Liver (tissue), 3 donors: ENCODE measurements around the gene MAGI1.

Experiments
- EGR1 ChIP-seq, 2 donors: IDR thresholded peaks; 2 replicates each; pipeline ENCODE4 v1.6.1; 2016 to 2018; ENCODE audit warnings: antibody characterized with exemption in 2 of 2, low read depth in 2 of 2
- FOXA1 ChIP-seq: IDR thresholded peaks from 2 replicates; pipeline ENCODE4 v1.6.1; 2016; ENCODE audit warnings: antibody characterized with exemption
- GABPA ChIP-seq, 2 donors: IDR thresholded peaks in 1 of 2; conservative IDR thresholded peaks in 1 of 2; 2 replicates each; pipeline ENCODE4 v1.6.1; 2016; ENCODE audit warnings: antibody characterized with exemption in 2 of 2, mild to moderate bottlenecking in 1 of 2, moderate library complexity in 1 of 2
- JUND ChIP-seq, 2 donors: IDR thresholded peaks; 2 replicates each; pipeline ENCODE4 v1.6.1; 2016; ENCODE audit warnings: antibody characterized with exemption in 2 of 2
- RXRA ChIP-seq, 2 donors: IDR thresholded peaks; 2 replicates each; pipeline ENCODE4 v1.6.1; 2017 to 2018; ENCODE audit warnings: antibody characterized with exemption in 2 of 2, mild to moderate bottlenecking in 1 of 2
- TAF1 ChIP-seq: conservative IDR thresholded peaks from 2 replicates; pipeline ENCODE4 v1.6.1; 2016; ENCODE audit warnings: antibody characterized with exemption, mild to moderate bottlenecking
- YY1 ChIP-seq: IDR thresholded peaks from 2 replicates; pipeline ENCODE4 v1.6.1; 2016; ENCODE audit warnings: antibody characterized with exemption, mild to moderate bottlenecking
- TF ChIP-seq, protein P1 (sequence below): fragments of 150-350 bp; IDR thresholded peaks from 2 replicates; pipeline ENCODE4 v1.5.1; 2017; ENCODE audit warnings: improper control_type of control experiment, low read depth, low read length; ENCODE audit not compliant: missing input control
- TF ChIP-seq, protein P2 (sequence below): IDR thresholded peaks from 2 replicates; pipeline ENCODE4 v1.6.1; 2016; ENCODE audit warnings: antibody characterized with exemption, mild to moderate bottlenecking
- TF ChIP-seq, protein P3 (sequence below): IDR thresholded peaks from 2 replicates; pipeline ENCODE4 v1.6.1; 2016; ENCODE audit warnings: antibody characterized with exemption
- TF ChIP-seq, protein P4 (sequence below): IDR thresholded peaks from 2 replicates; pipeline ENCODE4 v1.6.1; 2016; ENCODE audit warnings: antibody characterized with exemption
- TF ChIP-seq, protein P5 (sequence below): IDR thresholded peaks from 2 replicates; pipeline ENCODE4 v1.6.1; 2016; ENCODE audit warnings: antibody characterized with exemption
- donor health status: healthy.
- donor health status: healthy.

DNA sequence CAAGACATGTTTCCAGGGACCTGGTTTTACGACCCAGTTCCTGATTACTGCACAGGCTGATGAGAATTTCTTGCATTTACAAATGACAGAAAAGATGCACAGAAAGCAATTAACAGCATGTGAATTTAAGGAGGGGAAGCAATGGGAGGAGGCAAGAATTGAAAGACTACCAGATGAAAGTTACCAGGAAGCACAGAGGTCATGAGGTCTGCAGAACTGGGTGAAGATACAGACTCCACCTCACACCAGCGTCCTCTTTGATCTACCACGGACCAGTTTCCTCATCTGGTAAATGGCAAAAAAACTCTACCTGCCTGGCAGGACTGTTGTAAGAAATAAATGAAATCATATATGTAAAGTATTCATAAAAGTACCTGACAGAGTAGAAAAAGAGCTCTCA, 266.0 kb downstream of the MAGI1 start:
- no peak for TF ChIP-seq GABPA (IDR thresholded peaks at IDR 0.05 in 1 of 2, conservative IDR thresholded peaks at IDR 0.05 in 1 of 2)
- TF ChIP-seq, protein P1, sequence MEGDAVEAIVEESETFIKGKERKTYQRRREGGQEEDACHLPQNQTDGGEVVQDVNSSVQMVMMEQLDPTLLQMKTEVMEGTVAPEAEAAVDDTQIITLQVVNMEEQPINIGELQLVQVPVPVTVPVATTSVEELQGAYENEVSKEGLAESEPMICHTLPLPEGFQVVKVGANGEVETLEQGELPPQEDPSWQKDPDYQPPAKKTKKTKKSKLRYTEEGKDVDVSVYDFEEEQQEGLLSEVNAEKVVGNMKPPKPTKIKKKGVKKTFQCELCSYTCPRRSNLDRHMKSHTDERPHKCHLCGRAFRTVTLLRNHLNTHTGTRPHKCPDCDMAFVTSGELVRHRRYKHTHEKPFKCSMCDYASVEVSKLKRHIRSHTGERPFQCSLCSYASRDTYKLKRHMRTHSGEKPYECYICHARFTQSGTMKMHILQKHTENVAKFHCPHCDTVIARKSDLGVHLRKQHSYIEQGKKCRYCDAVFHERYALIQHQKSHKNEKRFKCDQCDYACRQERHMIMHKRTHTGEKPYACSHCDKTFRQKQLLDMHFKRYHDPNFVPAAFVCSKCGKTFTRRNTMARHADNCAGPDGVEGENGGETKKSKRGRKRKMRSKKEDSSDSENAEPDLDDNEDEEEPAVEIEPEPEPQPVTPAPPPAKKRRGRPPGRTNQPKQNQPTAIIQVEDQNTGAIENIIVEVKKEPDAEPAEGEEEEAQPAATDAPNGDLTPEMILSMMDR, result no peak
- TF ChIP-seq, protein P2, sequence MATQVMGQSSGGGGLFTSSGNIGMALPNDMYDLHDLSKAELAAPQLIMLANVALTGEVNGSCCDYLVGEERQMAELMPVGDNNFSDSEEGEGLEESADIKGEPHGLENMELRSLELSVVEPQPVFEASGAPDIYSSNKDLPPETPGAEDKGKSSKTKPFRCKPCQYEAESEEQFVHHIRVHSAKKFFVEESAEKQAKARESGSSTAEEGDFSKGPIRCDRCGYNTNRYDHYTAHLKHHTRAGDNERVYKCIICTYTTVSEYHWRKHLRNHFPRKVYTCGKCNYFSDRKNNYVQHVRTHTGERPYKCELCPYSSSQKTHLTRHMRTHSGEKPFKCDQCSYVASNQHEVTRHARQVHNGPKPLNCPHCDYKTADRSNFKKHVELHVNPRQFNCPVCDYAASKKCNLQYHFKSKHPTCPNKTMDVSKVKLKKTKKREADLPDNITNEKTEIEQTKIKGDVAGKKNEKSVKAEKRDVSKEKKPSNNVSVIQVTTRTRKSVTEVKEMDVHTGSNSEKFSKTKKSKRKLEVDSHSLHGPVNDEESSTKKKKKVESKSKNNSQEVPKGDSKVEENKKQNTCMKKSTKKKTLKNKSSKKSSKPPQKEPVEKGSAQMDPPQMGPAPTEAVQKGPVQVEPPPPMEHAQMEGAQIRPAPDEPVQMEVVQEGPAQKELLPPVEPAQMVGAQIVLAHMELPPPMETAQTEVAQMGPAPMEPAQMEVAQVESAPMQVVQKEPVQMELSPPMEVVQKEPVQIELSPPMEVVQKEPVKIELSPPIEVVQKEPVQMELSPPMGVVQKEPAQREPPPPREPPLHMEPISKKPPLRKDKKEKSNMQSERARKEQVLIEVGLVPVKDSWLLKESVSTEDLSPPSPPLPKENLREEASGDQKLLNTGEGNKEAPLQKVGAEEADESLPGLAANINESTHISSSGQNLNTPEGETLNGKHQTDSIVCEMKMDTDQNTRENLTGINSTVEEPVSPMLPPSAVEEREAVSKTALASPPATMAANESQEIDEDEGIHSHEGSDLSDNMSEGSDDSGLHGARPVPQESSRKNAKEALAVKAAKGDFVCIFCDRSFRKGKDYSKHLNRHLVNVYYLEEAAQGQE, result no peak
- TF ChIP-seq, protein P3, sequence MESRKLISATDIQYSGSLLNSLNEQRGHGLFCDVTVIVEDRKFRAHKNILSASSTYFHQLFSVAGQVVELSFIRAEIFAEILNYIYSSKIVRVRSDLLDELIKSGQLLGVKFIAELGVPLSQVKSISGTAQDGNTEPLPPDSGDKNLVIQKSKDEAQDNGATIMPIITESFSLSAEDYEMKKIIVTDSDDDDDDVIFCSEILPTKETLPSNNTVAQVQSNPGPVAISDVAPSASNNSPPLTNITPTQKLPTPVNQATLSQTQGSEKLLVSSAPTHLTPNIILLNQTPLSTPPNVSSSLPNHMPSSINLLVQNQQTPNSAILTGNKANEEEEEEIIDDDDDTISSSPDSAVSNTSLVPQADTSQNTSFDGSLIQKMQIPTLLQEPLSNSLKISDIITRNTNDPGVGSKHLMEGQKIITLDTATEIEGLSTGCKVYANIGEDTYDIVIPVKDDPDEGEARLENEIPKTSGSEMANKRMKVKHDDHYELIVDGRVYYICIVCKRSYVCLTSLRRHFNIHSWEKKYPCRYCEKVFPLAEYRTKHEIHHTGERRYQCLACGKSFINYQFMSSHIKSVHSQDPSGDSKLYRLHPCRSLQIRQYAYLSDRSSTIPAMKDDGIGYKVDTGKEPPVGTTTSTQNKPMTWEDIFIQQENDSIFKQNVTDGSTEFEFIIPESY, result no peak
- no peak for TF ChIP-seq FOXA1
- TF ChIP-seq, protein P4, sequence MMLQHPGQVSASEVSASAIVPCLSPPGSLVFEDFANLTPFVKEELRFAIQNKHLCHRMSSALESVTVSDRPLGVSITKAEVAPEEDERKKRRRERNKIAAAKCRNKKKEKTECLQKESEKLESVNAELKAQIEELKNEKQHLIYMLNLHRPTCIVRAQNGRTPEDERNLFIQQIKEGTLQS, result no peak
- TF ChIP-seq, protein P5, sequence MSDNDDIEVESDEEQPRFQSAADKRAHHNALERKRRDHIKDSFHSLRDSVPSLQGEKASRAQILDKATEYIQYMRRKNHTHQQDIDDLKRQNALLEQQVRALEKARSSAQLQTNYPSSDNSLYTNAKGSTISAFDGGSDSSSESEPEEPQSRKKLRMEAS, result no peak
- TF ChIP-seq TAF1, result no peak
- no peak for TF ChIP-seq YY1
- no peak for TF ChIP-seq RXRA (IDR thresholded peaks at IDR 0.05)
- TF ChIP-seq EGR1 (IDR thresholded peaks at IDR 0.05; ENCODE audit: low read depth in 2 of 2), result no peak
- TF ChIP-seq JUND (IDR thresholded peaks at IDR 0.05), result no peak
